Kidney (tissue), 14 donors: Measurements from ENCODE around the gene ZBED3. TPM values are rescaled to one million over a fixed set of nuclear protein-coding genes. Genes with fewer than 3 reads are reported as not detected.

Source experiments
- DNase-seq, 5 donors: peaks; one replicate each; pipeline ENCODE4 v3.0.0-alpha.2; 2013 to 2020
- FAIRE-seq: peaks from 2 replicates; lab custom pipeline; 2012; peaks lifted over from hg19 to GRCh38; lab: Jason Lieb, UNC
- H3K27ac ChIP-seq, 2 donors: one replicate each; pipeline ENCODE4 v1.7.0; 2013; ENCODE audit warnings: low read depth in 2 of 2, low read length in 2 of 2, inconsistent platforms in 1 of 2
- H3K27me3 ChIP-seq: one replicate; pipeline ENCODE4 v1.7.1; 2013; ENCODE audit warnings: low read length, inconsistent platforms; ENCODE audit not compliant: control insufficient read depth, insufficient read depth
- H3K36me3 ChIP-seq, 3 donors: one replicate each; pipeline versions ENCODE4 v1.7.0 to v1.7.1; 2013; ENCODE audit warnings: low read length in 3 of 3, control low read depth in 1 of 3, inconsistent platforms in 1 of 3; ENCODE audit not compliant: insufficient read depth in 3 of 3, control insufficient read depth in 2 of 3
- H3K4me1 ChIP-seq, 3 donors: one replicate each; pipeline versions ENCODE4 v1.7.0 to v1.7.1; 2013; ENCODE audit warnings: low read length in 3 of 3, inconsistent platforms in 1 of 3, low read depth in 1 of 3; ENCODE audit not compliant: control insufficient read depth in 2 of 3, insufficient read depth in 2 of 3
- H3K4me3 ChIP-seq, 3 donors: one replicate each; pipeline versions ENCODE4 v1.7.0 to v1.8.1; 2013; ENCODE audit warnings: low read length in 3 of 3, control low read depth in 1 of 3, inconsistent platforms in 1 of 3
- H3K9ac ChIP-seq, 3 donors: one replicate each; pipeline versions ENCODE4 v1.7.0 to v1.7.1; 2013; ENCODE audit warnings: low read length in 3 of 3, control low read depth in 1 of 3, inconsistent platforms in 1 of 3
- H3K9me3 ChIP-seq, 3 donors: one replicate each; pipeline versions ENCODE4 v1.7.0 to v1.7.1; 2013; ENCODE audit warnings: low read length in 3 of 3, control low read depth in 1 of 3, inconsistent platforms in 1 of 3; ENCODE audit not compliant: control insufficient read depth in 2 of 3, insufficient read depth in 1 of 3
- CTCF ChIP-seq: IDR thresholded peaks from 3 replicates; pipeline ENCODE4 v1.5.1; 2012; ENCODE audit warnings: mild to moderate bottlenecking, moderate library complexity, borderline replicate concordance; ENCODE audit not compliant: insufficient read depth; ENCODE audit errors: extremely low read depth
- intact Hi-C: fragments of 100-400 bp; cut with DNase I; formaldehyde crosslinking; loops from one replicate; pipeline ENCODE4 v1.11.1; 2022
- polyA plus RNA-seq: library from polyadenylated mRNA; stranded (reverse); fragments of 350-450 nt; fragmentation: Illumina TruSeq; extraction: RNeasy Lipid Tissue Mini Kit (QIAGEN cat#74804); gene quantifications from one replicate; pipeline ENCODE4 v1.2.3, GENCODE V29; 2014; ENCODE audit warnings: low read depth, low replicate concordance; ENCODE audit not compliant: insufficient read depth
- total RNA-seq: library from RNA; stranded (reverse); fragmentation: NEBNext Ultra II Directional; extraction: Animal tissue kit (Norgen Biotek cat#: 25700); gene quantifications from one replicate; pipeline ENCODE4 v1.2.1, GENCODE V29; 2021
- donor health status: control.
- donor health status: control.
- donor health status: control.
- donor health status: control.
- donor health status: control.
- donor health status: DM: yes; HTN: yes; CAD: no.
- donor health status: Normal renal cell carcinoma (clear cell type).

ZBED3 gene
- total and polyA plus RNA-seq, 2 donors from 2014 or later = 8.9 to 20.7 TPM

GRCh38 chr5:77095189-77095588 is 8.1 kb upstream of the ZBED3 start:
- TF ChIP-seq CTCF = no peak
- FAIRE-seq (no peak), DNase-seq (no peak)
- Histone ChIP-seq H3K27me3 (no peaks in the 10 kb centered on the region), H3K36me3 (no peaks in the 10 kb centered on the region), H3K4me1 (no peaks in the 10 kb centered on the region), H3K27ac (no peak overlapping the region), H3K9me3 (no peaks in the 10 kb centered on the region), H3K4me3 (no peak overlapping the region), H3K9ac (no peak overlapping the region)
- intact Hi-C loops = no loop called here

GRCh38 chr5:77087484-77088261 is 588 bp upstream of the ZBED3 start:
- Histone ChIP-seq H3K9me3 (no peaks in the 10 kb centered on the region), H3K27me3 (no peaks in the 10 kb centered on the region), H3K4me1 (peaks cover 6 to 10% (median 7%) of the 10 kb centered on the region in 3 donors), H3K36me3 (peaks cover 0 to 4% (median 0%) of the 10 kb centered on the region in 3 donors), H3K4me3 (peak overlapping the region; percentile 85 to 99 (median 97)), H3K9ac (peak overlapping the region; percentile 39 to 99 (median 95)), H3K27ac (peak overlapping the region; percentile 96)
- DNase-seq (peak; percentile 69 to 89 (median 85)), FAIRE-seq (no peak)
- TF ChIP-seq CTCF = no peak
- intact Hi-C loops = no loop called here

- Histone ChIP-seq H3K9me3 (no peaks in the 10 kb centered on the region), H3K4me3 (peak overlapping the region; percentile 85 to 99 (median 97)), H3K36me3 (peaks cover 0 to 4% (median 3%) of the 10 kb centered on the region in 3 donors), H3K27ac (peak overlapping the region; percentile 96), H3K4me1 (peaks cover 6 to 10% (median 7%) of the 10 kb centered on the region in 3 donors), H3K27me3 (no peaks in the 10 kb centered on the region), H3K9ac (peak overlapping the region; percentile 95 to 99 (median 96))
- no peak for DNase-seq
- intact Hi-C loops = no loop called here
- no peak for TF ChIP-seq CTCF
- no peak for FAIRE-seq
These were observed 757 bp downstream of the ZBED3 start for GRCh38 chr5:77086368-77086688.

GRCh38 chr5:77083088-77083487 is 4.0 kb downstream of the ZBED3 start:
- H3K9ac ChIP-seq = no peak overlapping the region
- H3K27me3 ChIP-seq = no peaks in the 10 kb centered on the region
- DNase-seq = no peak
- H3K36me3 ChIP-seq = peaks cover 0 to 7% (median 3%) of the 10 kb centered on the region in 3 donors
- no peak for FAIRE-seq
- peaks cover 5 to 6% (median 6%) of the 10 kb centered on the region in 3 donors for H3K4me1 ChIP-seq
- no peak for TF ChIP-seq CTCF
- no peak overlapping the region for H3K4me3 ChIP-seq
- H3K27ac ChIP-seq = no peak overlapping the region
- intact Hi-C loops = no loop called here
- H3K9me3 ChIP-seq = no peaks in the 10 kb centered on the region
